Ovary (tissue), 9 donors: ENCODE measurements around the gene CALY. TPM values are rescaled to one million over a fixed set of nuclear protein-coding genes. Genes with fewer than 3 reads are reported as not detected.

ENCODE experiments used
- DNase-seq, 5 donors: peaks; one replicate each; pipeline ENCODE4 v3.0.0-alpha.2; 2019 to 2020
- H3K27ac ChIP-seq, 2 donors: fragments of 200-600 bp; one replicate each; pipeline versions ENCODE4 v1.5.1 to v1.8.0; 2019 to 2022
- H3K27me3 ChIP-seq: fragments of 200-600 bp; one replicate; pipeline ENCODE4 v1.8.0; 2022
- H3K36me3 ChIP-seq: fragments of 200-600 bp; sonication (generic); one replicate; pipeline ENCODE4 v1.5.1; 2019
- H3K4me1 ChIP-seq: one replicate; pipeline ENCODE4 v1.8.1; 2013; ENCODE audit warnings: mild to moderate bottlenecking, moderate library complexity; ENCODE audit not compliant: insufficient read depth
- H3K4me3 ChIP-seq: fragments of 200-600 bp; sonication (generic); one replicate; pipeline ENCODE4 v1.5.1; 2017
- H3K9me3 ChIP-seq, 2 donors: fragments of 200-600 bp in 1 of 2; sonication (generic) in 1 of 2; one replicate each; pipeline versions ENCODE4 v1.5.1 to v1.8.1; 2013 to 2019; ENCODE audit warnings: mild to moderate bottlenecking in 1 of 2, moderate library complexity in 1 of 2
- EP300 ChIP-seq: sonication (generic); formaldehyde crosslinking; IDR thresholded peaks from one replicate; pipeline ENCODE4 v1.6.1; 2017; ENCODE audit warnings: antibody characterized with exemption
- POLR2A ChIP-seq: fragments of 450-650 bp; IDR thresholded peaks from one replicate; pipeline ENCODE4 v1.6.1; 2017; ENCODE audit warnings: antibody characterized with exemption, mild to moderate bottlenecking, moderate library complexity
- WGBS, 3 donors: extraction: QIAGEN DNeasy Blood & Tissue Kit in 1 of 3; methylation state at CpG; one replicate each; pipeline versions ENCODE4 v1.1.5 to v1.1.7; 2013 to 2017; 5-methylcytosine and 5-hydroxymethylcytosine counted together
- intact Hi-C, 4 donors: fragments of 100-400 bp; cut with DNase I; formaldehyde crosslinking; loops; one replicate each; pipeline versions ENCODE4 v1.11.0 to v1.15.1; 2022 to 2023
- polyA plus RNA-seq, 2 donors: library from polyadenylated mRNA; stranded (reverse); fragments of 200-250 nt in 1 of 2; fragments of 350-450 nt in 1 of 2; fragmentation: Illumina TruSeq in 1 of 2; extraction: RNeasy Lipid Tissue Mini Kit (QIAGEN cat#74804) in 1 of 2; gene quantifications; one replicate each; pipeline ENCODE4 v1.2.3, GENCODE V29; 2013 to 2014
- total RNA-seq, 7 donors: library from RNA; depleted of rRNA in 2 of 7; stranded (reverse); fragments of >200 nt in 2 of 7; fragmentation: NEBNext Ultra II Directional in 3 of 7; extraction: Animal tissue kit (Norgen Biotek cat#: 25700) in 3 of 7; gene quantifications; one replicate each; pipeline versions ENCODE4 v1.1.0 to v1.2.4, GENCODE V29; 2016 to 2023
- TF ChIP-seq, protein P1 (sequence below), 3 donors: fragments of 450-650 bp in 2 of 3; fragments of 200-600 bp in 1 of 3; IDR thresholded peaks; one replicate each; pipeline versions ENCODE4 v1.5.1 to v1.8.0; 2016 to 2022; ENCODE audit warnings: antibody characterized with exemption in 3 of 3, mild to moderate bottlenecking in 1 of 3
- donor health status: DM: no; HTN: no; CAD: no; lungs with moderate emphysema.
- donor health status: DM: no; HTN: no; CAD: no.
- donor health status: Bipolar disorder and iron deficiency.
- donor health status: DM: yes; HTN: yes; CAD: no.
- donor health status: DM: no; HTN: no; CAD: no.
- donor health status: DM: yes; HTN: yes; CAD: no.

Gene CALY
- total and polyA plus RNA-seq, 9 donors = 0.69 TPM; not detected in 8

DNA sequence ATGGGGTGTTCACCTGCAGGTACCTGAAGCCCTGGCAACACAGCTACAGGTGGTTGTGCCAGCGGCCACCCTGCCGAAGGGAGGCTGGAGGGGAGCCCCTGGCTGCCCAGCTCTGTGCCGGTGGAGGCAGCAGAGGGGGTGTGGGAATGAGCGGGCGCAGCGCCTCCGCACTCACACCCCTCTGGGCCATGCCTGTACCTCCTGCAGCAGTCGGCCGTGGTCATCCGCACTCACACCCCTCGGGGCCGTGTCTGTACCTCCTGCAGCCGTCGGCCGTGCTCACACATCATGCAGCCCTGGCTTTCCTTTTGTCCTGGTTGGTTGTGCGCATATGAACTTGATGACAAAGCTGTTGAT lies 26.3 kb downstream of the CALY start:
- 90 to 94% (median 92%) methylated on average over 16 of the region's 16 CpGs for WGBS, 3 donors
- TF ChIP-seq EP300 (no peak), POLR2A (no peak)
- TF ChIP-seq, protein P1, sequence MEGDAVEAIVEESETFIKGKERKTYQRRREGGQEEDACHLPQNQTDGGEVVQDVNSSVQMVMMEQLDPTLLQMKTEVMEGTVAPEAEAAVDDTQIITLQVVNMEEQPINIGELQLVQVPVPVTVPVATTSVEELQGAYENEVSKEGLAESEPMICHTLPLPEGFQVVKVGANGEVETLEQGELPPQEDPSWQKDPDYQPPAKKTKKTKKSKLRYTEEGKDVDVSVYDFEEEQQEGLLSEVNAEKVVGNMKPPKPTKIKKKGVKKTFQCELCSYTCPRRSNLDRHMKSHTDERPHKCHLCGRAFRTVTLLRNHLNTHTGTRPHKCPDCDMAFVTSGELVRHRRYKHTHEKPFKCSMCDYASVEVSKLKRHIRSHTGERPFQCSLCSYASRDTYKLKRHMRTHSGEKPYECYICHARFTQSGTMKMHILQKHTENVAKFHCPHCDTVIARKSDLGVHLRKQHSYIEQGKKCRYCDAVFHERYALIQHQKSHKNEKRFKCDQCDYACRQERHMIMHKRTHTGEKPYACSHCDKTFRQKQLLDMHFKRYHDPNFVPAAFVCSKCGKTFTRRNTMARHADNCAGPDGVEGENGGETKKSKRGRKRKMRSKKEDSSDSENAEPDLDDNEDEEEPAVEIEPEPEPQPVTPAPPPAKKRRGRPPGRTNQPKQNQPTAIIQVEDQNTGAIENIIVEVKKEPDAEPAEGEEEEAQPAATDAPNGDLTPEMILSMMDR (IDR thresholded peaks at IDR 0.05) = no peak
- intact Hi-C loops = loop anchor here in 1 of 4 donors (2.0 kb wide), 1 partner anchor 50 kb away; no protein-coding TSS in a partner anchor
- DNase-seq = peak in 1 of 5 donors; percentile 41
- H3K27ac ChIP-seq = no peak overlapping the region
- no peak overlapping the region for H3K4me3 ChIP-seq
- no peaks in the 10 kb centered on the region for H3K36me3 ChIP-seq
- no peaks in the 10 kb centered on the region for H3K9me3 ChIP-seq
- H3K4me1 ChIP-seq = peaks cover 14% of the 10 kb centered on the region
- no peaks in the 10 kb centered on the region for H3K27me3 ChIP-seq

DNA sequence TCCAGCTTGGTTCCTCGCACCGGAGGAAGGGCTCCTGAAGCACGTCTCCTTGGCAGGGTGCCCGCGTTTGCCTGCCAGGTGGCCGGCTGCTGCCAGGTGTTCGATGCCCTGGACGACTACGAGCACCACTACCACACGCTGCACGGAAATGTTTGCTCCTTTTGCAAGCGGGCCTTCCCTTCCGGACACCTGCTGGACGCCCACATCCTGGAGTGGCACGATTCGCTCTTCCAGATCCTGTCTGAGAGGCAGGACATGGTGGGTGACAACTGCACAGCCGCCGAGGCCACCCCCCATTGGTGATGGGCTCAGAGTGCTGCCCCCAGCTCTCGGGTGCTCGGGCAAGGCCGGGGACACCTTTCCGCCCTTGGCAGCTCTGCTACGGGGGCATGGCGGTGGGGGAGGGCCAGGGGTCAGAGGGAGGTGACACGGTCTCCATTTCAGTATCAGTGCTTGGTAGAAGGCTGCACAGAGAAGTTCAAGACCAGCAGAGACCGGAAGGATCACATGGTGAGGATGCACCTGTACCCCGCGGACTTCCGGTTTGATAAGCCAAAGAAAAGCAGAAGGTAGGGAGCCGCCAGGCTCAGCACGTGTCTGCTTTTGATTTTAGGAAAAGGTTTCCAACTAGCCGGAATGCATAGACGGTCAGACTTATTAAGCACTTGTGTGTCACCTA lies 26.8 kb downstream of the CALY start:
- WGBS, 3 donors = 79 to 89% (median 83%) methylated on average over 33 of the region's 33 CpGs
- Histone ChIP-seq H3K27me3 (no peaks in the 10 kb centered on the region), H3K9me3 (no peaks in the 10 kb centered on the region), H3K27ac (peak overlapping the region in 1 of 2 donors; percentile 99), H3K36me3 (no peaks in the 10 kb centered on the region), H3K4me1 (peaks cover 14% of the 10 kb centered on the region), H3K4me3 (no peak overlapping the region)
- TF ChIP-seq EP300 = no peak
- no peak for TF ChIP-seq POLR2A
- TF ChIP-seq, protein P1 (IDR thresholded peaks at IDR 0.05) = no peak
- DNase-seq = peak; percentile 32 to 77 (median 72)
- intact Hi-C loops = loop anchor here in 3 of 4 donors (2.0 to 5.0 kb wide), 3 partner anchors 48 to 67 kb away; partner anchors contain the start of gene PAOX (in 1 of the 3)

DNA sequence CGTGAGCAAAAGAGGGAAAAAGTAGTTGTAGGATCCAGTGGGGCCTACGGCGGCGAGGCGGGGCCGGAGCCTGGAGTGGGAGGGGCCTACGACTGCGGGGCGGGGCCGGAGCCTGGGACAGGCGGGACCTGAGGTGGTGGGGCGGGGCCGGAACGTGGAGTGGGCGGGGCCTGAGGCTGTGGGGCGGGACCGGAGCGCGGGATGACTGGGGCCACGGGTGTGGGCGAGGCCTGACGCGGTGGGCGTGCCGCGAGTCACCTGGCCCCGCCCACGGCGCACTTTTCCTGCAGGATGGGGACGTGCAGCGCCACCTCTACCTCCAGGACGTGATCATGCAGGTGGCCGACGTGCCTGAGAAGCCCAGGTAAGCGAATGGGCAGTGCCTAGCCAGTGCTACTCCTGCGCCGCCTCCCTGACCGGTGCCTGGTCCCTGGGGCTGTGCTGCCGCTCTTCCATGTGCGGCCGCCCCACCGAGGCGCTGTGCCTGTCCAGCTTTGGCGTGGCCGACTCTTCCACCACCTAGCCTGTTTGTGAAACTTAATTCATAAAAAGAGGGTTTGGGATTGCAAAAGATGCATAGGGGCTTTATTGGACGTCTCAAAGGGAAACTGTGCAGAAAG lies 27.5 kb downstream of the CALY start:
- H3K36me3 ChIP-seq = no peaks in the 10 kb centered on the region
- H3K4me1 ChIP-seq = peaks cover 14% of the 10 kb centered on the region
- DNase-seq = peak; percentile 90 to 96 (median 95)
- H3K27ac ChIP-seq = peak overlapping the region; percentile 84 to 99
- TF ChIP-seq EP300 = no peak
- no peaks in the 10 kb centered on the region for H3K9me3 ChIP-seq
- peak overlapping the region; percentile 97 for H3K4me3 ChIP-seq
- H3K27me3 ChIP-seq = no peaks in the 10 kb centered on the region
- intact Hi-C loops = loop anchor here in 2 of 4 donors (5.0 kb wide), 2 partner anchors 47 to 68 kb away; partner anchors contain the start of gene PAOX (in 1 of the 2)
- WGBS, 3 donors = 19 to 33% (median 27%) methylated on average over 37 to 46 of the region's 46 CpGs

DNA sequence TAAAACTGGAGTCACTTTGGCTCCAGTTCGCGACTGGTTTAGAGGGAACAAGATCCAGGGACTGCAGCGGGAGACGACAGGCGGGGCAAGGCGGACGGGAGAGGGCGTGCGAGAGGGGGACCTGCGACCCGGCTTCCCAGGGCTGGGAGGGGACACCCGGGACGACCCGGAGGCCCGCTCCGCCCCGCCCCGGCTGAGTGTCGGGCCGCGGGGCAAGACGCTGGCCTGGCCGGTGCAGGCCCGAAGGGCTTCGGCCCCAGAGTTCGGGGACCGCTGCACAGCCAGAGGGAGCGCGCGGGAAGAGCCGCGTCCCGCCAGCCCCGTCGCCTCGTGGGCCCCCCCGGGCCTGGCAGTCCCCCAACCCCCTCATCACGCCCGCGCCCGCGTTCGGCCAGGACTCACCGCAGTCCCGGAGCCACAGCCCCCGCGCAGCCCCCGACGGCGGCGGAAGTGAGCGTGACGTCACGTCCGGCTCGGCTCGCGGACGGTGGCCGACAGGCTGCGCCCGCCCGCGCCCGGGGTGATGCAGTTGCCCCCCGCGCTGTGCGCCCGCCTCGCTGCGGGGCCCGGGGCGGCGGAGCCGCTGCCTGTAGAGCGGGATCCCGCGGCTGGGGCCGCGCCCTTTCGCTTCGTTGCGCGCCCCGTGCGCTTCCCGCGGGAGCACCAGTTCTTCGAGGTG lies 28.1 kb downstream of the CALY start, which contains the start of the genes TUBGCP2 and ZNF511:
Gene TUBGCP2 (minus strand): TSS at position 452 of the 679 bp plus-strand sequence. CDS start 5,931 bp downstream, outside the sequence.
Gene ZNF511 (plus strand): TSS at position 494 of the 679 bp plus-strand sequence. CDS start 30 bp downstream, at position 524.
- TF ChIP-seq, protein P1 (IDR thresholded peaks at IDR 0.05) = no peak
- TF ChIP-seq EP300 (no peak), POLR2A (peak; percentile 73)
- H3K27ac ChIP-seq = peak within 1 kb of the TSS; percentile 84 to 99
- intact Hi-C loops = loop anchor here in 2 of 4 donors (5.0 kb wide), 2 partner anchors 46 to 69 kb away; partner anchors contain the start of gene PAOX (in 1 of the 2)
- no peaks in the 10 kb centered on the region for H3K36me3 ChIP-seq
- no peaks in the 10 kb centered on the region for H3K9me3 ChIP-seq
- 0 to 1% (median 0%) methylated on average over 45 to 89 of the region's 89 CpGs for WGBS, 3 donors
- peaks cover 14% of the 10 kb centered on the region for H3K4me1 ChIP-seq
- peak within 1 kb of the TSS; percentile 97 for H3K4me3 ChIP-seq
- H3K27me3 ChIP-seq = no peaks in the 10 kb centered on the region
- peak; percentile 85 to 94 (median 91) for DNase-seq
